Right ventricle myocardium inferior (tissue), 1 donor: ENCODE measurements around the gene L3MBTL3. TPM values are rescaled to one million over a fixed set of nuclear protein-coding genes. Genes with fewer than 3 reads are reported as not detected.

Experiments
- ATAC-seq: fragments of 200-7000 bp; cut with Tn5 transposase; one replicate; pipeline ENCODE4 v1.9.1; 2020; ENCODE audit warnings: mild to moderate bottlenecking, moderate library complexity
- DNase-seq: peaks from one replicate; pipeline ENCODE4 v3.0.0; 2021; ENCODE audit errors: missing footprints
- intact Hi-C: fragments of 100-400 bp; cut with DNase I; formaldehyde crosslinking; loops from one replicate; pipeline ENCODE4 v1.11.0; 2022
- total RNA-seq: library from RNA; stranded (reverse); fragmentation: NEBNext Ultra II Directional; extraction: Animal tissue kit (Norgen Biotek cat#: 25700); gene quantifications from one replicate; pipeline ENCODE4 v1.2.1, GENCODE V29; 2021
- donor health status: DM: no; HTN: yes; CAD: no; lungs with severe emphysema.

L3MBTL3 gene
- total RNA-seq, 1 donor from 2014 or later = 3.9 TPM

DNA sequence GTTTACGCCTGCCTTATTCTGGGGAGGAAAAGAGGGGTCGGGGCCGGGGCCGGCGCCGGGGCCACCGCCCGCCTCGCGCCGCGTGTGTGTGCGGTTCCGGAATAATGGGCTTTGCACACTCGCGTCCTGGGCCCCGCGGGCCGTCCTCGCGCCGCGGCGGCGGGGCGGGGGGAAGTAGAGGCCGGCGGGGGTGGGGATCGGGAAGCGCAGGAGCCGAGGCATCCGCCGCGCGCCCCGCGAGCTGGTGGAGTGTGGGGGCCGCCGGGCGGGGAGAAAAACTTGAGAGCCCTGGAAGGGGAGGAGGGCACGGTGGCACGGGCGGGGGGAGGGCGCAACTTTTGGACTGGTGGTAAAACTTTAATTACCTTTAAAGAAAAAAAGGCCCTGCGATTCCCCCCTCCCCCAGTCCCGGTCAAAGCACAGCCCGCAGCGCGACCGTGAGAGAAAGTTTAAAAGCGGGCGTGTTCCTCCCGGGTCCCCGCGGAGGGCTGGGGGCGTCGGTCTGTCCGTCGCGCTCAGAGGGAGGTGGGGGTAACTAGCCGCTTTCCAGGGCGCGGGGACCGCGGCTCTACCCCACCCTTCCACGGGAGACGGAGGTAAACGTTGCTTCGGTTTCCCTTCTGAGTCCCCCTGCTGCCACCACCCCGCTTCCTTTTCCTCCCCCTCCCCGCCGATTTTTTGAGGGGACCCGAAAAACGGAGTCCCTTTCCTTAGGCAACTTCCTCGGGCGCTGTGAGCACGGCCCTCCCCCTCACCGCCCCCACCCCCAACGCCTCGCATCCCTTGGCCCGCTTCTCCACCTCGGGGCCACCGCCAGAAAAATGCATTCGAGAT lies 1.9 kb downstream of the L3MBTL3 start:
- ATAC-seq (peak; percentile 15), DNase-seq (peak; percentile 75)
- intact Hi-C loops = loop anchor here (2.0 to 10.0 kb wide), 3 partner anchors 245 to 525 kb away; no protein-coding TSS in a partner anchor

DNA sequence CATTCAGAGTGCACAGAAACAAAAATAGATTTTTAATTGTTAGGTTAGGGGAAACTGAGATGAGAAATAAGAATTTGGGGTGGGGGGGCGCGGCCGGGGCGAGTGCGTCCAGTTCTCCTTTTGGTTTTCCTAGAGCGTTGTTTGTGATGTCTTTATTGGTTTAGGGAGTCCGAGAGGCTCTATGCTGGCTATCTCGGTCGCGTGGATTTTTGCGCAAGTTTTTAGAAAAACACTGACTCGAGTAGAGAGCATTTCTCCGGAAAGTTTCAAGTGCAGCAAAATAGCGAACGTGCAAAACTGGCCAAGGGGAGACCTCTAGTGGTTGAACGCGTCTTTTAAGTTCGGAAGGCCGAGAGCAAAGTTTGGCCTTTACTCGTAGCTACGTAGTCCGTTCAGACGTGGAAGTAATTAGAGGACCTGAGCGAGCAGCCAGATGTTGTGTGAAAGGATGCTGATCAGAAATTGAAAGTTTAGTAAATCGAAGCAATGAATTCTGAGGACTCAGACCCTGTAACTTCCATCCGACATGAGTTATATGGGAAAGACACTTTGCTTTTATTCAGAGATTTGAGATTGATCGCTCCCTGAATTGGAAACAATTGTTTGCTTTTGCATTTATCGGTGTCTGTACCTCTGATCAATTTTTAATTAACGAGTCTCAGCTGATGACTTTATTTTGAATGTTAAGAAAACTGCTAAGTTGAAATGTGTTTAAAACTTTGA lies 2.7 kb downstream of the L3MBTL3 start:
- ATAC-seq (peak; percentile 87), DNase-seq (peak; percentile 75)
- intact Hi-C loops = loop anchor here (1.0 to 10.0 kb wide), 4 partner anchors 128 to 526 kb away; no protein-coding TSS in a partner anchor

DNA sequence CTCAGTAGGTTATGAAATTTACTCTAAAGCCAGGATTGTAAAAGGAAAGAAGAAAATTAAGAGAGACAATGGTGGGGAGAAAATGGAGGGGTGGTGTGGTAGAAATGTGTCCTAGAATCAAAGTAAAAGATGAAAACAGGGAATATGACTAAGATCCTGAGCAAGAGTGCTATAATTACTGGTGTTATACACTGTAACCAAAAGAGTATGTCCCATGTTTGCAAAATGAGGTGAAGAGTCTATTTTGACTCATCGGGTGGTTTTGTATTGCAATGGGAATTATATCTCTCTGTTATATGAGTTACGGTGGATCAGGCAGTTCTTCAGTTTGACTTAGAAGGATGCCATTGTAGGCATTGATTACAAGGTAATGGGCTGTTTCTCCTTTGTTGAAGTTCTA lies 8.5 kb downstream of the L3MBTL3 start:
- no peak for ATAC-seq
- no peak for DNase-seq
- intact Hi-C loops = loop anchor here (10.0 kb wide), 2 partner anchors 252 to 532 kb away; no protein-coding TSS in a partner anchor

DNA sequence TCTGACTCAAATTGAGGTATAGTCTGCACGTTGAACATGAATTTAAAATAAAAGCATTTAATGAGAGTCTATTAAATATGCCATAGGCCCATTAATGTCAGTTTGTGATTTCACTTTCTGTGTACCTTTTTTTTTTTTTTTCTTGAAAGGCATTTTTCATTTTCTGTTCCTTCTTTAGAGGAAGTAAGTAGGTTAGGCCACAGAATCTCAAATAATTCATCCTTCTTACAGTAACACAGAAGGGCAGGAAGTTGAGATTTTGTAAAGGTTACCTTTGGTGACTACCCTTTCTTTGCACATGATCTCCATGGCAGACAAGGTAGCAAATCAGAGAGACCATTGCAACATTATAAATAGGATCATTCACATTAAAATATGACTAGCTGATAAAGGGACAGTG lies 9.6 kb downstream of the L3MBTL3 start:
- intact Hi-C loops = loop anchor here (10.0 kb wide), 2 partner anchors 253 to 533 kb away; no protein-coding TSS in a partner anchor
- ATAC-seq (no peak), DNase-seq (no peak)

DNA sequence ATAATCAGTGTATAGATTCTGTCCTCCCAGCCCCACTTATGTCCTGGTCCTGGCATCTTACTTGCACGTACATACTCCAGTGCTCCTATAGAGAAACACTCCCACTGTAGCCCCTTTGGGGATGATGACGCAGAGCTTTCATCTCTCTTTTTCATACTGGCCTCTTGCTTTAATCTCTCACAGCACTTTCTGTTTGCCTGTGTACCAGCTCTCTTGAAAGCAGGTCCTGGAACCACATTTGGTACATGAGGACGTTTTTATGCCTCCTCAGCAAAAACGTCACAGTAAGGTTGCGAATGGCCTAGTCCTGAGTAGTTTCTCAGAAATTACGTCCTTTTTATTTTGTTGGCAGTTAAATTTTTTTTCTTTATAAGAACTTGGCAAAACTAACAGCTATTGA lies 10.8 kb downstream of the L3MBTL3 start:
- intact Hi-C loops = loop anchor here (10.0 kb wide), 2 partner anchors 254 to 534 kb away; no protein-coding TSS in a partner anchor
- ATAC-seq = no peak
- DNase-seq = no peak

DNA sequence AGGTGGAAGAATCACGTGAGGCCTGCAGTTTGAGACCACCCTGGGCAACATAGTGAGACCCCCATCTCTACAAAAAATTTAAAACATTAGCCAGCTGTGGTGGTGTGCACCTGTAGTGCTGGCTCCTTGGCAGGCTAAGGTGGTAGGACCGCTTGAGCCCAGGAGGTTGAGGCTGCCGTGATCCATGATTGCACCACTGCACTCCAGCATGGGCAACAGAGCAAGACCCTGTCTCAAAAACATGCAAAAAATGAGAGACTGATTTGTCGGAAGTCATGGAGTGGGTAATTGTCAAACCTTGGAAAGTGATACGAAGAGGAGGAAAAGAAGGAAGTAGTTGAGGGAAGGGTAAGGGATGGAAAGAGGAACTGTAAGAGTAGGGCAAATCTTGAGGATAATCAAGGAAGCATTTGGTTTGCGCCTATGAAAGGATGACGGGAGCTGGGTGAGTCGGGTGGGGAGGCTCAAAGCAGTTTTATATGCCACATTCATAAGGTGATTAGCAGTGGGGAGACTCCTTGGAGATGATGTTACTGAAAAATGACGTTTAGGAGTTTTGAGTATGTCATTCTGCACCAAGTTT lies 14.5 kb downstream of the L3MBTL3 start:
- ATAC-seq (no peak), DNase-seq (no peak)

DNA sequence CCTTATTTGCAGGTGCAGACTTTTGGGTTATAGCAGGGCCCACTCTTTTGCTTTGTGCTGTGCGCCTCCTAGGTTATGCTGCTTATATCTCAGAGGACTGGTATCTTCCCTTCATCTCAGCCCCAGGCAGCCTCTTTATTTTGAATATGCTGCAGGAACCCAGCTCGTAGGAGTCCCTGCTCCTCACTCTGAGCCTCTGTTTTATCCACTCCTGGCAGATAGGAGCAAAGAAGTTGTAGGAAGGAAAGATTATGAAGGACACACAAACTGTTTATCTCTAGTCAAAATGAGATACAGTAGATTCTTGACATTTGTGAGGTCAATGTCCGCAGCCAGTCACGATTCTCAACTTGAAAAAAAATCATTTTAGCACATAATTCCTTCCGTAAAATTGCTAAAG lies 15.6 kb downstream of the L3MBTL3 start:
- intact Hi-C loops = no loop called here
- DNase-seq (no peak), ATAC-seq (no peak)

More for the DNA sequence above, 14.5 kb downstream of the L3MBTL3 start:
- intact Hi-C loops = no loop called here

DNA sequence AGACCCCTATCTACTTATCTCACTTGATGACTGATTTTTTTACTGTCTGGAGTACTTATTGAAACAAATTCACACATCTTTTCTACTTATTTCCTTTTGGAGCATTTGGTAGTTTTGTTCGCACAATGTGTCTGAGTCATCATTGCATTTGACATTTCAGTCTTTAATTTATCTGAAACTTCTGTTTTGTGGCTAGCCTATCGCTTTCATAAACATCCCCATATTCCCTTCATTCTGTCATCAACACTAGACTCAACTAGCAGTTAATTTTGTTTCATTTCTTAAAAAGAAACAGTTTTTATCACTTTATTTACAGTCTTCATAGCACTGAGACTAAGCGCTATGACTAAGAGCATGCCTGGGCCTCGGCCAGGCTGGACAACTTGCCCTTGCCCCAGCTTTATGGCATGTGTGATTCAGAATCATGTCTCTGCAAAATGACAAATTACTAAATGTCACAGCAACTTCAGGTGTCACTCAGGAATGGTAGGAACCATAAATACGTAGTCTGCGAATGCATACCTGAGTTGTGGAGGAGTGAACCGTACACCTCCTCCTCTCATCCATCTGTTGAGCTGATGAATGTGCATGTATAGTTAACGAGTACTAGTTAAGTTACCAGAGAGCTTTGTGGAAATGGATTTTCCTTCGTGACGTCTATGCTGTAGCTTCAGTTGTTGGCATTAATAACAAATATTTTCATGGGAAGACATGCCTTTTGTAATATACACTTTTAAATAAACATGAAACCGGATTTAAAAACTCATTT lies 16.2 kb downstream of the L3MBTL3 start:
- no peak for ATAC-seq
- no peak for DNase-seq
- intact Hi-C loops = no loop called here

DNA sequence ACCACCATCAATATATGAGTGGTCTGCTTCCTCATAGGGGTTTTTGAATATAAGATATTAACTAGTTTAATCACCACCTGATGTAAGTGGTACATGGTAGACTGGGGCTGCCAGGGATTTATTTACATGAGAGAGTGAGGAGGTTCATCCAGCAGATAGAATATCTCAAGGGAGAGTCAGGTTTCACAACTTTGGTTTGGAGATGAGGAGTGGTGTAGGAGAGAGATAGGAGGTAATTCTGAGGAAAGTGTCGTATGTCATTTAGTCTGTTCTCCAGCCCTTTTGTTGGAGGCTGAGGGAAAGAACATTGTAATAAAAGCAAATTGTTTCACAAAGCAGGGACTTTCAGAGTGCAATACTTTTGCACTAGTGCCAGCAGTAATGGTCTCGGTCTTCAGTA lies 16.8 kb downstream of the L3MBTL3 start:
- DNase-seq (no peak), ATAC-seq (no peak)
- intact Hi-C loops = no loop called here

DNA sequence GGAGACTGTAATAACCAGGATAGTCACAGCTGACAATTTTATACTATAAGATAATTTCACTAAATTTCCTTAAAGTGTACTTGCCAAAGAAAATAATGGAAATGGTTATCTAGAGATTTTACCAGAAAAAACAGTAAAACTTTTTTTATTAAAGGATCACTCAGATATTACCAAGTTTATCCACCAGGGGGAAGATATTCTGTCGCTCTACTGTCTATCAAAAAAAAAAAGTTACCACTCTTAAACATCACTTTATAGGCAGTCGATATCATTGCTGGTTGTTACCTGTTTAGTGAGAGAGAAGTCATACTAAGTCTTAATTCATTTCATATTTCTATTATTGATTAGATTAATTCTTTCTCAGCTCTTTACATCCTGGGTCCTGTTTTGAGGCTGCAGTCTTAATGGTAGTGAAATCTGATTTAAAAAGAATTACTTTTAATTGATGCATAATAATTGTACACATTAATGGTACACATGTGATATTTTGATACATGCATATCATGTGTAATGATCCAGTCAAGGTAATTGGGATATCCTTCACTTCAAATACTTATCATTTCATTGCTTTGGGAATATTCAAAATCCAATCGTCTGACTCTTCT lies 18.9 kb downstream of the L3MBTL3 start:
- intact Hi-C loops = no loop called here
- DNase-seq (no peak), ATAC-seq (no peak)

DNA sequence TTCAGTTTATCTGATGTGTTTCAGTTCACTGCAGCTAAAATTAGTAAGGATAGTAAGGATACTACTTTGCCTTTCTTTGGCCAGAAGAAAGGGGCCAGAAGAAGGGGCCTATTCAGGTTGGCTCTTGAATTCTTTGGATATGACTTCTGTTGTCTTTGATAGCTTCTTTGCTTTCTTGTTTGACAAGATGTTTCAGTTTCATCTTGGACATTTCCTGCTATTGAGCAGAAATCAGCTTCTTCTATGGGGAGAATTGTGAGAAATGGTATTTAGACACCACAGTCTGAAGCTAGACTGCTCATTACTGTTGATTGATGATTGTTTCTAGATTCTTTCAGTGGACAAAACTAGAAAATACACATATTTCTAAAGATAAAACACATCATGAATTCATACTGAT lies 23.2 kb downstream of the L3MBTL3 start:
- intact Hi-C loops = no loop called here
- DNase-seq (no peak), ATAC-seq (no peak)

DNA sequence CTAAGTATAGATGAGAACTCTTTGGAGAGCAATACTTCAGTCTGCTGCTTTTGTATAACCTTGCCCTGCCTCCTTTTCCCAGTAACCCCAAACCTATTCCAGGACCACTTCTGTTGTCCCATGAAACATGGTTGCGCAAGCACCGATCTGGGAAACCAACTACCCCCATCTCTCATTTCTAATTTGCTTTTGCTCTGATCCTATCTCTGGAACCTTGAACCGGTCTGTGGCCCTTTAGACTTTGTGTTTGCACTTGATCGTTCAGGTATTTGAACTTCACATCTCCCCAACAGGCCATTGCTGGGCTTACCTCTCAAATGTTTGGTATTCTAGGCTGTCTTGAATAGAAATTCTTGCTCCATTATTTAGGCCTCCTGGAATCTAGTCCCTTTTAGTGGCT lies 25.0 kb downstream of the L3MBTL3 start:
- ATAC-seq (no peak), DNase-seq (no peak)
- intact Hi-C loops = no loop called here

DNA sequence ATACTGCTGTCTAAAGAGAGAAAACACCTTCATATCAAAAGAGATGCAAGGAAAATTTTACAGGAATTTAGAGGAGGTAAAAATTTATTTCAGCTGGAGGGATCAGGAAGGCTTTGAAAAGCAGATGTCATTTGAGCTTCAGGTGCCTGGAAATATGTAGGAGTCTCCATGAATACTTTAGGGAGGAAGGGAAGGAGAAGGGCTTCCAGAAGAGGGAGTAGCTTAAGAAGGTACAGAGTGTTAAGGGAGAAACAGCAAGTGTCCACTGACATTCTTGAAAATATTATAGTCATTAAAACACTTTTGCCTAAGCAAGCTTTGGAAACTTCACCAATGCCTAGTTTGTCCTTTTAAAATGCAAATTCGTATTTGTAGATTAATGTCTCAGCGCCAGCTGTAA lies 27.2 kb downstream of the L3MBTL3 start:
- ATAC-seq (no peak), DNase-seq (no peak)
- intact Hi-C loops = no loop called here

DNA sequence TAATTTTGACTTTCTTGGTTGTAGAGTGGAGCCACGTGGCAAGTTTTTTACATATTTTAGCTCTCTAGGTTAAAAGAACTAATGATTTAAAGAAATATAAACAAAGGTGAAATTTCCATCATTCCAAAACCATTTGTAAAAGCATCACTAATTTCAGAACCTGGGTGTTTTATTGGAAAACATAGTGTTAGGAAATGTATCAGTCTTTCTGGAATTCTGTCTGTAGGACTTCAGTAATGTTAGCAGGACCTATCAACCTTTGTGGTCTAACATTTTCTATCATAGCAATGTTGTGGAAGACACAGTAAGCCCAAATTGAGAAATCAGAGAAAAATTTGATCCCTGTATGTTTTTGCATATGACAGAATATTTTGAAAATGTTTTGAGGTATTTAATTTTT lies 28.3 kb downstream of the L3MBTL3 start:
- intact Hi-C loops = no loop called here
- no peak for ATAC-seq

DNA sequence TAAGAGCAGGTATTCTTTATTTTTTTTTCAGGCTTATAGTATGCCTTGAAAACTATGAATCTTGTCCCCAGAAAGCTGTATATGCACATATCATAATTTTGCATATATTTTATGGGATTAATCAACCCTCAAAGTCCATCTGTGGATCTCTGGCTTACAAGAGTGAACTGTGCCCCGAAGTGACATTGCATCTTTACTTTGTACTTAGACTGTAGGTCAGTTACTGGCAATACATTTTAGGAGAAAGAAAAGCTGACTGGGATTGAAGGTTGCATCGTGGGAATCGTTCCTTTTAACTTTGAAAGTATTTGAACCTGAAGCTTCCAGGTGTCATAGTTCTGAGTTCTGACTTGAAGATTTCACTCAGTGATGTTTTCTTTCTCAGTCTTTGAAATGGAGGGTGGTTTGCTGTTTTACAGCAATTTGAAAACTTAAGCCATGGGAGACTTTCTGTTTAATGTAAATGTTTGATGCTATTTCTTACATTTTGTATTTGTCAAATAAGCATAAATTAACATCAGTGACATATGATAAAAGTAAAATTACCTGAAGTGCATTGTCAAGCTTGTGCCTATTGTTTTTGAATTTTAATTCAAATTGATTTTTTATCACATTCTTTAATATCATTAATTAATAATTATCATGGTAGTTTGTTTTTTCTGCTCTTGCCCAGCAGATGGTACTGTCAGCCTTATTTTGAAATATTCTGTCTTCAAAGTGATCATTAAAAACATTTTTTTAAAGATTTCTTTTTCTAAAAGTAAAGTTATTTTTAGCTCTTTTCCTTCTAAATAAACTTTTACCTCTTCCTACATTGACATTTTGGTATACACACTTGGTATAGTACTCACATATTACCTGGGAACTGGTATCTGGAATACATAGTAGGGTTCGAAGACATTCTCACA lies 29.0 kb downstream of the L3MBTL3 start:
- intact Hi-C loops = no loop called here
- ATAC-seq (no peak), DNase-seq (no peak)

More for the DNA sequence above, 28.3 kb downstream of the L3MBTL3 start:
- no peak for DNase-seq

DNA sequence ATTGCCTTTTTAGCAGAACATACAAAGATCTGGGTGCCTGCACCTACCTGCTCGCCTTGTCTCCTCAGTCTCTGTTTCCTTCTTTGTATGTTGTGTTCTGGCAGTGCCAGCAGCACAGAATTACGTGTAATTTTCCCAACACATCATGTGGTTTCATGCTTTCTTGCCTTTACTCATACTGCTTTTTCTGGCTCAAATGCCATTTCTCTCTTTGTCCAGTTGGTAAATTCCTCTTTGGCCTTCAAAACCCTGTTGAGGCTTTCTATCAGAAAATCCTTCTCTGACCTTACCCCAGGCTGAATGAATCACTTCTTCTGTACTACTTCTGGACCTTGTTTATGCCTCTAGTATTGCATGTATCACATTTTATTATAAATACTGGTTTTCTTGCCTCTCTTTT lies 31.8 kb downstream of the L3MBTL3 start:
- no peak for ATAC-seq
- intact Hi-C loops = no loop called here
- DNase-seq = no peak

DNA sequence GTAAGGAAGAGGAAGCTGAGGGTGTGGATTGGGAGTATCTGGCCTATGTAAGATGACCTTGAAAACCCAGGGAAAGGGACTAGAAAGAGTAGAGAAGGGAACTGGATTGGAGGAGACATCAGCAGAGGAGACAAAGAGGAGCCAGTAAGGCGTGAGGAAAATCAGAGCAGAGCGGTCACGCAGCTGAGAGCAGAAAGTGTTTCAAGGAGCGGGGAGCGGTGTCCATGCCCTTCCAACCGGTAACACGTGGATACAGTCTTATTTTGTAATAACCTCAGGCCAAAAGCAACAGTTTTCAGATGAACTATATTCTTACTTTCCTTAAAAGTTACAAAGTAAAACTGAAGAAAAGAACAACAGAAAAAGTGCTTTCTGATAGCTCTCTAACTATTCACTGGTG lies 36.3 kb downstream of the L3MBTL3 start:
- DNase-seq = no peak
- intact Hi-C loops = no loop called here
- ATAC-seq = no peak
